Measurements from ENCODE around the gene NUDT14. TPM values are rescaled to one million over a fixed set of nuclear protein-coding genes. Genes with fewer than 3 reads are reported as not detected.

The NUDT14 gene
- polyA plus RNA-seq, 3 donors: 22.0 to 37.4 (median 23.9) TPM

GRCh38 chr14:105149146-105149781 is 31.8 kb downstream of the NUDT14 start:
- Histone ChIP-seq H3K9me3 (replicated peaks in 1 of 2; ENCODE audit: control insufficient read depth in 1 of 2, insufficient read depth in 1 of 2, low read length in 2 of 2) (no peaks in the 10 kb centered on the region), H2AFZ (ENCODE audit: insufficient read depth, low read depth, low read length, poor library complexity, severe bottlenecking) (no peak overlapping the region), H3K4me3 (replicated peaks in 1 of 3; ENCODE audit: low read depth in 2 of 3, low read length in 3 of 3) (no peak overlapping the region), H3K4me2 (replicated peaks; ENCODE audit: extremely low read depth, low read length, poor library complexity, severe bottlenecking) (no peak overlapping the region), H3K27ac (ENCODE audit: low read depth in 1 of 2, low read length in 2 of 2) (no peak overlapping the region), H3K79me2 (ENCODE audit: insufficient read depth, low read length) (no peaks in the 10 kb centered on the region), H3K36me3 (replicated peaks in 1 of 2; ENCODE audit: control insufficient read depth in 1 of 2, insufficient read depth in 2 of 2, low read length in 2 of 2) (no peaks in the 10 kb centered on the region), H4K20me1 (ENCODE audit: insufficient read depth, low read length) (no peaks in the 10 kb centered on the region), H3K27me3 (ENCODE audit: control insufficient read depth in 2 of 2, insufficient read depth in 2 of 2, low read length in 2 of 2) (no peaks in the 10 kb centered on the region), H3K9ac (ENCODE audit: insufficient read depth, low read length, poor library complexity, severe bottlenecking) (no peak overlapping the region), H3K4me1 (ENCODE audit: control insufficient read depth in 1 of 2, insufficient read depth in 2 of 2, low read length in 2 of 2) (no peaks in the 10 kb centered on the region)
- no peak for DNase-seq
- peaks cover 0 to 1% (median 0%) of the 10 kb centered on the region in 7 donors for H3K9me3 Mint-ChIP-seq
- WGBS (ENCODE audit: insufficient coverage): 83% methylated on average over 11 of the region's 18 CpGs
- H3K4me3 Mint-ChIP-seq: no peak overlapping the region
- H3K27ac Mint-ChIP-seq: no peak overlapping the region
- H3K27me3 Mint-ChIP-seq (ENCODE audit: low read depth in 3 of 3): peaks cover under 1 to 7% (median 3%) of the 10 kb centered on the region in 3 donors
- no peak for TF ChIP-seq CTCF (IDR thresholded peaks at IDR 0.05)
- H3K4me1 Mint-ChIP-seq: no peaks in the 10 kb centered on the region
- intact Hi-C loops (cut with micrococcal nuclease): no loop called here
- H3K36me3 Mint-ChIP-seq: no peaks in the 10 kb centered on the region

GRCh38 chr14:105148604-105149145 is 32.4 kb downstream of the NUDT14 start:
- no peak overlapping the region for H3K4me2 ChIP-seq (replicated peaks; ENCODE audit: extremely low read depth, low read length, poor library complexity, severe bottlenecking)
- no peaks in the 10 kb centered on the region for H3K36me3 ChIP-seq (replicated peaks in 1 of 2; ENCODE audit: control insufficient read depth in 1 of 2, insufficient read depth in 2 of 2, low read length in 2 of 2)
- no peaks in the 10 kb centered on the region for H3K27me3 ChIP-seq (ENCODE audit: control insufficient read depth in 2 of 2, insufficient read depth in 2 of 2, low read length in 2 of 2)
- no peak overlapping the region for H2AFZ ChIP-seq (ENCODE audit: insufficient read depth, low read depth, low read length, poor library complexity, severe bottlenecking)
- H3K27ac ChIP-seq (ENCODE audit: low read depth in 1 of 2, low read length in 2 of 2): no peak overlapping the region
- H4K20me1 ChIP-seq (ENCODE audit: insufficient read depth, low read length): no peaks in the 10 kb centered on the region
- intact Hi-C loops (cut with micrococcal nuclease): no loop called here
- no peak overlapping the region for H3K9ac ChIP-seq (ENCODE audit: insufficient read depth, low read length, poor library complexity, severe bottlenecking)
- H3K9me3 Mint-ChIP-seq: peaks cover 0 to 1% (median 0%) of the 10 kb centered on the region in 7 donors
- no peaks in the 10 kb centered on the region for H3K79me2 ChIP-seq (ENCODE audit: insufficient read depth, low read length)
- TF ChIP-seq CTCF (IDR thresholded peaks at IDR 0.05): no peak
- H3K4me3 Mint-ChIP-seq: no peak overlapping the region
- no peaks in the 10 kb centered on the region for H3K4me1 Mint-ChIP-seq
- H3K9me3 ChIP-seq (replicated peaks in 1 of 2; ENCODE audit: control insufficient read depth in 1 of 2, insufficient read depth in 1 of 2, low read length in 2 of 2): no peaks in the 10 kb centered on the region
- no peaks in the 10 kb centered on the region for H3K4me1 ChIP-seq (ENCODE audit: control insufficient read depth in 1 of 2, insufficient read depth in 2 of 2, low read length in 2 of 2)
- WGBS (ENCODE audit: insufficient coverage): 98% methylated on average over 22 of the region's 27 CpGs
- no peak overlapping the region for H3K27ac Mint-ChIP-seq
- no peak overlapping the region for H3K4me3 ChIP-seq (replicated peaks in 1 of 3; ENCODE audit: low read depth in 2 of 3, low read length in 3 of 3)
- H3K36me3 Mint-ChIP-seq: no peaks in the 10 kb centered on the region
- DNase-seq: no peak
- H3K27me3 Mint-ChIP-seq (ENCODE audit: low read depth in 3 of 3): peaks cover 2 to 7% (median 3%) of the 10 kb centered on the region in 3 donors
